Measurements from ENCODE around the gene CCNY.

GRCh38 chr10:35347121-35347562 lies 10.8 kb downstream of the CCNY start:
- TF ChIP-seq EZH2 (IDR thresholded peaks at IDR 0.05; ENCODE audit: borderline replicate concordance, insufficient read depth, low read depth, low read length, poor library complexity, severe bottlenecking) (no peak), CTCF (IDR thresholded peaks at IDR 0.05) (no peak)
